A549 (cell line): Measurements from ENCODE around the gene GDPD3.

Experiments used
- CHD2 ChIP-seq: fragments of 150-350 bp; IDR thresholded peaks from 2 replicates; pipeline ENCODE4 v1.6.1; 2014; ENCODE audit warnings: low read length; ENCODE audit not compliant: partially characterized antibody
- CHD4 ChIP-seq: fragments of 200-600 bp; sonication (generic); IDR thresholded peaks from 2 replicates; pipeline ENCODE4 v1.6.1; 2016; ENCODE audit warnings: antibody characterized with exemption, mild to moderate bottlenecking, borderline replicate concordance
- CTCF ChIP-seq: fragments of >200 bp; sonication (Bioruptor Twin); formaldehyde crosslinking; IDR thresholded peaks from 3 replicates; pipeline ENCODE4 v1.5.1; 2016
- E2F6 ChIP-seq: IDR thresholded peaks from 2 replicates; pipeline ENCODE4 v1.6.1; 2012; ENCODE audit warnings: low read depth, borderline replicate concordance
- EP300 ChIP-seq, 2 experiments: fragments of >200 bp; sonication (Bioruptor Twin); formaldehyde crosslinking; IDR thresholded peaks; 2 replicates in 1 of 2; 3 replicates in 1 of 2; pipeline ENCODE4 v1.6.1; 2016 to 2017
- ESRRA ChIP-seq: fragments of 150-350 bp; IDR thresholded peaks from 2 replicates; pipeline ENCODE4 v1.6.1; 2014; ENCODE audit warnings: mild to moderate bottlenecking, low read length, borderline replicate concordance
- JUNB ChIP-seq: fragments of >200 bp; sonication (Bioruptor Twin); formaldehyde crosslinking; IDR thresholded peaks from 2 replicates; pipeline ENCODE4 v1.6.1; 2016
- MAFK ChIP-seq: fragments of 450-650 bp; IDR thresholded peaks from 2 replicates; pipeline ENCODE4 v1.6.1; 2014; ENCODE audit not compliant: partially characterized antibody
- MAX ChIP-seq: IDR thresholded peaks from 2 replicates; pipeline ENCODE4 v1.6.1; 2012
- POLR2A ChIP-seq: IDR thresholded peaks from 2 replicates; pipeline ENCODE4 v1.6.1; 2012; ENCODE audit warnings: mild to moderate bottlenecking, low read length
- RAD21 ChIP-seq, 2 experiments: fragments of >200 bp in 1 of 2; sonication (Bioruptor Twin) in 1 of 2; formaldehyde crosslinking in 1 of 2; IDR thresholded peaks in 1 of 2; conservative IDR thresholded peaks in 1 of 2; 2 replicates in 1 of 2; 3 replicates in 1 of 2; pipeline ENCODE4 v1.6.1; 2012 to 2018; ENCODE audit warnings: inconsistent platforms in 1 of 2
- REST ChIP-seq: fragments of 200-600 bp; sonication (generic); IDR thresholded peaks from 2 replicates; pipeline ENCODE4 v1.6.1; 2016; ENCODE audit warnings: antibody characterized with exemption, mild to moderate bottlenecking, moderate library complexity

- TF ChIP-seq CTCF (no peak), ESRRA (no peak), E2F6 (no peak), REST (no peak), JUNB (no peak), MAX (no peak), POLR2A (no peak), CHD4 (no peak), CHD2 (no peak), RAD21 (conservative IDR thresholded peaks at IDR 0.05 in 1 of 2, IDR thresholded peaks at IDR 0.05 in 1 of 2) (no peak), MAFK (no peak), EP300 (IDR thresholded peaks at IDR 0.05) (no peak)
Measured at GRCh38 chr16:30104492-30104891, 8.8 kb downstream of the GDPD3 start.
